Tibial nerve (tissue), 4 donors: ENCODE results near the gene CES2. TPM values are rescaled to one million over a fixed set of nuclear protein-coding genes. Genes with fewer than 3 reads are reported as not detected.

Experiments used
- DNase-seq, 2 donors: peaks; one replicate each; pipeline ENCODE4 v3.0.0-alpha.2; 2019; ENCODE audit warnings: low spot score in 2 of 2
- H3K27ac ChIP-seq, 4 donors: fragments of 200-600 bp; sonication (generic) in 3 of 4; one replicate each; pipeline ENCODE4 v1.5.1; 2017 to 2019; ENCODE audit warnings: mild to moderate bottlenecking in 1 of 4
- H3K27me3 ChIP-seq, 2 donors: fragments of 200-600 bp; sonication (generic) in 1 of 2; one replicate each; pipeline versions ENCODE4 v1.5.1 to v1.6.0; 2017 to 2019
- H3K36me3 ChIP-seq, 3 donors: fragments of 200-600 bp; sonication (generic); one replicate each; pipeline ENCODE4 v1.5.1; 2018 to 2019
- H3K4me1 ChIP-seq, 4 donors: fragments of 200-600 bp; sonication (generic) in 3 of 4; one replicate each; pipeline ENCODE4 v1.5.1; 2017 to 2019
- H3K4me3 ChIP-seq, 4 donors: fragments of 200-600 bp; sonication (generic) in 3 of 4; one replicate each; pipeline ENCODE4 v1.5.1; 2017 to 2019; ENCODE audit warnings: mild to moderate bottlenecking in 1 of 4, moderate library complexity in 1 of 4
- H3K9me3 ChIP-seq, 4 donors: fragments of 200-600 bp; sonication (generic) in 3 of 4; one replicate each; pipeline ENCODE4 v1.5.1; 2017 to 2019
- EP300 ChIP-seq, 2 donors: sonication (generic); formaldehyde crosslinking; IDR thresholded peaks; one replicate each; pipeline ENCODE4 v1.6.1; 2017; ENCODE audit warnings: antibody characterized with exemption in 2 of 2, mild to moderate bottlenecking in 1 of 2
- POLR2A ChIP-seq, 2 donors: fragments of 450-650 bp; IDR thresholded peaks; one replicate each; pipeline ENCODE4 v1.6.1; 2017; ENCODE audit warnings: antibody characterized with exemption in 2 of 2, mild to moderate bottlenecking in 2 of 2, moderate library complexity in 2 of 2
- WGBS, 2 donors: methylation state at CpG; one replicate each; pipeline ENCODE4 v1.1.5; 2018; 5-methylcytosine and 5-hydroxymethylcytosine counted together
- total RNA-seq, 4 donors: library from RNA; depleted of rRNA; stranded (reverse); fragments of >200 nt; gene quantifications; one replicate each; pipeline ENCODE4 v1.1.0, GENCODE V29; 2016
- TF ChIP-seq, protein P1 (sequence below), 5 experiments: fragments of 200-600 bp in 3 of 5; fragments of 450-650 bp in 2 of 5; sonication (generic) in 3 of 5; IDR thresholded peaks; one replicate each; pipeline ENCODE4 v1.5.1; 2016 to 2019; ENCODE audit warnings: antibody characterized with exemption in 5 of 5, mild to moderate bottlenecking in 3 of 5, moderate library complexity in 2 of 5

The CES2 gene
- total RNA-seq, 4 donors from 2014 or later: 29.2 to 45.0 (median 34.4) TPM

GRCh38 chr16:66959704-66960161 lies 24.4 kb downstream of the CES2 start:
- H3K36me3 ChIP-seq: no peaks in the 10 kb centered on the region
- TF ChIP-seq, protein P1, sequence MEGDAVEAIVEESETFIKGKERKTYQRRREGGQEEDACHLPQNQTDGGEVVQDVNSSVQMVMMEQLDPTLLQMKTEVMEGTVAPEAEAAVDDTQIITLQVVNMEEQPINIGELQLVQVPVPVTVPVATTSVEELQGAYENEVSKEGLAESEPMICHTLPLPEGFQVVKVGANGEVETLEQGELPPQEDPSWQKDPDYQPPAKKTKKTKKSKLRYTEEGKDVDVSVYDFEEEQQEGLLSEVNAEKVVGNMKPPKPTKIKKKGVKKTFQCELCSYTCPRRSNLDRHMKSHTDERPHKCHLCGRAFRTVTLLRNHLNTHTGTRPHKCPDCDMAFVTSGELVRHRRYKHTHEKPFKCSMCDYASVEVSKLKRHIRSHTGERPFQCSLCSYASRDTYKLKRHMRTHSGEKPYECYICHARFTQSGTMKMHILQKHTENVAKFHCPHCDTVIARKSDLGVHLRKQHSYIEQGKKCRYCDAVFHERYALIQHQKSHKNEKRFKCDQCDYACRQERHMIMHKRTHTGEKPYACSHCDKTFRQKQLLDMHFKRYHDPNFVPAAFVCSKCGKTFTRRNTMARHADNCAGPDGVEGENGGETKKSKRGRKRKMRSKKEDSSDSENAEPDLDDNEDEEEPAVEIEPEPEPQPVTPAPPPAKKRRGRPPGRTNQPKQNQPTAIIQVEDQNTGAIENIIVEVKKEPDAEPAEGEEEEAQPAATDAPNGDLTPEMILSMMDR (IDR thresholded peaks at IDR 0.05): no peak
- TF ChIP-seq EP300 (IDR thresholded peaks at IDR 0.05): peak in 1 of 2 donors; percentile 51
- no peaks in the 10 kb centered on the region for H3K27me3 ChIP-seq
- 55 to 61% methylated on average over 5 of the region's 5 CpGs for WGBS, 2 donors
- DNase-seq: no peak
- H3K4me1 ChIP-seq: no peaks in the 10 kb centered on the region
- H3K9me3 ChIP-seq: no peaks in the 10 kb centered on the region
- H3K27ac ChIP-seq: no peak overlapping the region
- no peak overlapping the region for H3K4me3 ChIP-seq

DNA sequence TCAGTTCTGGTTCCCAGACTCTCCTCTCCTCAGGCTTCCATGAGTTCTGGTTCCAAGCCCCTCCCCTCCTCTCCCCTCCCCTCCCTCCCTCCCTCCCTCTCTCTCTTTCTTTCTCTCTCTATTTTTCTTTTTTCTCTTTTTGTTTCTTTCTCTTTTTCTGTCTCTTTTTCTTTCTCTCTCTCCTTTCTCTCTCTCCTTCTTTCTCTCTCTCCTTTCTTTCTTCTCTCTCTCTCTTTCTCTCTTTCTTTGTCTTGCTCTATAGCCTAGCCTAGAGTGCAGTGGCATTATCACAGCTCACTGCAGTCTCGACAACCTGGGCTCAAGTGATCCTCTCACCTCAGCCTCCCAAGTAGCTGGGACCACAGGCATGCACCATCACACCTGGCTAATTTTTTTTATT lies 25.0 kb downstream of the CES2 start:
- no peaks in the 10 kb centered on the region for H3K4me1 ChIP-seq
- H3K27me3 ChIP-seq: no peaks in the 10 kb centered on the region
- no peak overlapping the region for H3K27ac ChIP-seq
- no peak for DNase-seq
- H3K9me3 ChIP-seq: no peaks in the 10 kb centered on the region
- TF ChIP-seq EP300 (IDR thresholded peaks at IDR 0.05) (no peak), POLR2A (IDR thresholded peaks at IDR 0.05) (no peak)
- TF ChIP-seq, protein P1 (IDR thresholded peaks at IDR 0.05): no peak
- H3K36me3 ChIP-seq: no peaks in the 10 kb centered on the region
- H3K4me3 ChIP-seq: no peak overlapping the region
- WGBS, 2 donors: 84 to 97% methylated on average over 1 of the region's 1 CpG

DNA sequence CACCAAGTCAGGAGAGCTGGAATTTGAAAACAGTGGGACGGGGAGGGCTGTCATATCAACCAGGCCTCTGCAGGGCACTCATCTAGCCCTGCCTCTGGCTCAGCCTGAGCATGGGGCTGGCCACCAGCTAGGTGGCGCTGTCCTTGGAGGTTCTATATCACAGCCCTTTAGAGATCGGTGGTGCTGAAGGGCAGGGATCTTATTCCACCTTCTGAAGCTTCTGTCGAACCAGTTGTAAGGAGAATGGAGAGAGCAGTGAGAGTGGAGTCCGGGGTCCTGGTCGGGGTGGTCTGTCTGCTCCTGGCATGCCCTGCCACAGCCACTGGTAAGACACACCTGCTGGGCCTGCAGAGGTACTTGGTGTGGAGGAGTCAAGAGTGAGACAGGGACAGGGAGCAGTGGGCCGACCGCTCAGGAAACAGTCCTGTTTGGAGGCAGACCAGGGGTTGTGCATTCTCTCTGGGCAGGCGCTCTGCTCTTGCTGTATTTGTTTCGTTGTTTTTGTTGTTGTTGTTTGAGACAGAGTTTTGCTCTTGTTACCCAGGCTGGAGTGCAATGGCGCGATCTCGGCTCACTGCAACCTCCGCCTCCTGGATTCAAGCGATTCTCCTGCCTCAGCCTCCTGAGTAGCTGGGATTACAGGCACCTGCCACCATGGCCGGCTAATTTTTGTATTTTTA lies 25.9 kb downstream of the CES2 start, which contains the start of gene CES3:
Gene CES3, plus strand, starts transcription at position 202 of the 680 bp plus-strand sequence. Its CDS starts 42 bp downstream, at position 244.
- Histone ChIP-seq H3K9me3 (no peaks in the 10 kb centered on the region), H3K4me3 (no peak within 1 kb of the TSS), H3K36me3 (no peaks in the 10 kb centered on the region), H3K27ac (peak within 1 kb of the TSS in 1 of 4 donors; percentile 9), H3K27me3 (no peaks in the 10 kb centered on the region), H3K4me1 (no peaks in the 10 kb centered on the region)
- 55 to 67% methylated on average over 16 of the region's 16 CpGs for WGBS, 2 donors
- TF ChIP-seq EP300 (IDR thresholded peaks at IDR 0.05): no peak
- TF ChIP-seq, protein P1 (IDR thresholded peaks at IDR 0.05): peak; percentile 35 to 52 (median 41)
- no peak for TF ChIP-seq POLR2A (IDR thresholded peaks at IDR 0.05)
- peak in 1 of 2 donors; percentile 21 for DNase-seq

- no peak overlapping the region for H3K4me3 ChIP-seq
- no peaks in the 10 kb centered on the region for H3K36me3 ChIP-seq
- no peak for DNase-seq
- TF ChIP-seq EP300 (IDR thresholded peaks at IDR 0.05) (no peak), POLR2A (IDR thresholded peaks at IDR 0.05) (no peak)
- TF ChIP-seq, protein P1 (IDR thresholded peaks at IDR 0.05): no peak
- H3K27me3 ChIP-seq: no peaks in the 10 kb centered on the region
- H3K4me1 ChIP-seq: no peaks in the 10 kb centered on the region
- H3K27ac ChIP-seq: peak overlapping the region in 1 of 4 donors; percentile 9
- H3K9me3 ChIP-seq: no peaks in the 10 kb centered on the region
- 33 to 51% methylated on average over 5 of the region's 5 CpGs for WGBS, 2 donors
These were observed 26.6 kb downstream of the CES2 start for GRCh38 chr16:66961914-66962313.

- TF ChIP-seq EP300 (IDR thresholded peaks at IDR 0.05) (no peak), POLR2A (IDR thresholded peaks at IDR 0.05) (no peak)
- TF ChIP-seq, protein P1 (IDR thresholded peaks at IDR 0.05): no peak
- DNase-seq: no peak
These were observed 28.7 kb downstream of the CES2 start for GRCh38 chr16:66964049-66964448.

More at GRCh38 chr16:66964049-66964448, 28.7 kb downstream of the CES2 start:
- Histone ChIP-seq H3K4me1 (no peaks in the 10 kb centered on the region), H3K9me3 (no peaks in the 10 kb centered on the region), H3K4me3 (no peak overlapping the region), H3K27me3 (no peaks in the 10 kb centered on the region), H3K36me3 (no peaks in the 10 kb centered on the region), H3K27ac (no peak overlapping the region)
- WGBS, 2 donors: 68 to 83% methylated on average over 3 to 6 of the region's 6 CpGs
